Middle frontal gyrus (tissue), 1 donor: ENCODE results near the gene FAM163A.
"Not testable (repeated sequence)": the region's sequence is repeated elsewhere in the genome, so short reads cannot be mapped to it uniquely, and the experiment has no call there.

Experiments
- DNase-seq: peaks from one replicate; pipeline ENCODE4 v3.0.0-alpha.2; 2015; ENCODE audit warnings: low spot score; ENCODE audit errors: extremely low spot score

Gene FAM163A

GRCh38 chr1:179814546-179814838 lies 71.4 kb downstream of the FAM163A start:
- peak; percentile 5 for DNase-seq

GRCh38 chr1:179815641-179816040 lies 72.5 kb downstream of the FAM163A start:
- DNase-seq: no peak

- no peak for DNase-seq
Measured at GRCh38 chr1:179816196-179816960, 73.3 kb downstream of the FAM163A start.

GRCh38 chr1:179817056-179817455 lies 74.0 kb downstream of the FAM163A start:
- no peak for DNase-seq

- DNase-seq: no peak
Measured at GRCh38 chr1:179817789-179818188, 74.7 kb downstream of the FAM163A start.

- no peak for DNase-seq
Measured at GRCh38 chr1:179818260-179818659, 75.2 kb downstream of the FAM163A start.

- no peak for DNase-seq
Measured at GRCh38 chr1:179818743-179819173, 75.7 kb downstream of the FAM163A start.

GRCh38 chr1:179820226-179820970 lies 77.3 kb downstream of the FAM163A start:
- no peak for DNase-seq

GRCh38 chr1:179821524-179821923 lies 78.4 kb downstream of the FAM163A start:
- no peak for DNase-seq

- no peak for DNase-seq
Measured at GRCh38 chr1:179822065-179822464, 79.0 kb downstream of the FAM163A start.

GRCh38 chr1:179823693-179824092 lies 80.6 kb downstream of the FAM163A start:
- no peak for DNase-seq

GRCh38 chr1:179824265-179824664 lies 81.2 kb downstream of the FAM163A start:
- no peak for DNase-seq

- DNase-seq: no peak
Measured at GRCh38 chr1:179825206-179825605, 82.1 kb downstream of the FAM163A start.

- no peak for DNase-seq
Measured at GRCh38 chr1:179825798-179826460, 82.8 kb downstream of the FAM163A start.

GRCh38 chr1:179826626-179827280 lies 83.7 kb downstream of the FAM163A start:
- DNase-seq: no peak

GRCh38 chr1:179828554-179829110 lies 85.5 kb downstream of the FAM163A start:
- no peak for DNase-seq

- DNase-seq: no peak
Measured at GRCh38 chr1:179831225-179831624, 88.1 kb downstream of the FAM163A start.

- DNase-seq: no peak
Measured at GRCh38 chr1:179831852-179832699, 89.0 kb downstream of the FAM163A start.

GRCh38 chr1:179836686-179837445 lies 93.8 kb downstream of the FAM163A start:
- DNase-seq: not testable (repeated sequence)

GRCh38 chr1:179840107-179840506 lies 97.0 kb downstream of the FAM163A start:
- no peak for DNase-seq
